H7 (cell line): ENCODE results near the gene TSC22D3. TPM values are rescaled to one million over a fixed set of nuclear protein-coding genes. Genes with fewer than 3 reads are reported as not detected.
"Not testable (repeated sequence)": the region's sequence is repeated elsewhere in the genome, so short reads cannot be mapped to it uniquely, and the experiment has no call there.

Experiments
- DNase-seq: peaks from one replicate; pipeline ENCODE4 v3.0.0; 2012
- H3K27me3 ChIP-seq: 2 replicates; pipeline ENCODE4 v1.6.0; 2011; ENCODE audit warnings: mild to moderate bottlenecking, low read length; ENCODE audit not compliant: control insufficient read depth, insufficient read depth
- H3K36me3 ChIP-seq: replicated peaks from 2 replicates; pipeline ENCODE4 v1.5.1; 2011; ENCODE audit warnings: low read length; ENCODE audit not compliant: control insufficient read depth, insufficient read depth
- H3K4me3 ChIP-seq: 2 replicates; pipeline ENCODE4 v1.5.1; 2011; ENCODE audit warnings: low read depth, mild to moderate bottlenecking, control low read depth, low read length, moderate library complexity; ENCODE audit not compliant: insufficient read depth
- total RNA-seq: library from RNA; depleted of rRNA; stranded (reverse); fragments of >200 nt; shearing (Covaris generic); gene quantifications from 2 replicates; pipeline ENCODE4 v1.2.3, GENCODE V29; 2014

Gene TSC22D3
- total RNA-seq, 1 experiment from 2014 or later, result 55.0 TPM

DNA sequence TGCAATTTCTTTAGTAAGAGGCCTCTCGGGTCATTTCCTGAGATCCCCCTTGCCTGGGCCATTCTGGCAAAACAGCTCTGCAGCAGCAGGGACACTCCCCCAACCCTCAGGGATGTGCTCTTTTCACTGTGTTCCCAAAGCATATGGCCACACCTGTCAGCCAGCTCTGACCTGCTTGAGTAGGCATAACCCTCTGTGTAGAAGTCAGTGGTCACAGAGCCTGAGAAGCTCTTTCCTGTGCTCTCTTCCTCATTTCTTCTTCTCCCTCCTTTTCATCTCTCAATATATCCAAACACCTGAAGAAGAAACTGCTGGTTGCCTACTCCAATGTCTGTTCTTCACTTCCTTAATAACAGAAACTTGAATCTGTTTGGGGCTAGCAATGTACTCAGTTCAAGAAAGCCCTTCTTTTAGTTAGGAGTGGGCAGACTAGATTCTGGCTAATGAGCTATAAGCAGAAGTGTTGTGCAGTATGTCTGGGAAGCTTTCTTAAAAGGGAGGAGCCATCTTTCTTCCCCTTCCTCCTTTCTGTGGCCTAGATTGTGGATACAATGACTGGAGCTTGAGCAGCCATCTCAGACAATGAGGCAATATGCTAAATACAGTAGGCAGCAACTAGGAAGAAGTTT, 74.0 kb downstream of the TSC22D3 start:
- no peak overlapping the region for H3K4me3 ChIP-seq
- H3K36me3 ChIP-seq, result no peaks in the 10 kb centered on the region
- no peaks in the 10 kb centered on the region for H3K27me3 ChIP-seq
- no peak for DNase-seq

DNA sequence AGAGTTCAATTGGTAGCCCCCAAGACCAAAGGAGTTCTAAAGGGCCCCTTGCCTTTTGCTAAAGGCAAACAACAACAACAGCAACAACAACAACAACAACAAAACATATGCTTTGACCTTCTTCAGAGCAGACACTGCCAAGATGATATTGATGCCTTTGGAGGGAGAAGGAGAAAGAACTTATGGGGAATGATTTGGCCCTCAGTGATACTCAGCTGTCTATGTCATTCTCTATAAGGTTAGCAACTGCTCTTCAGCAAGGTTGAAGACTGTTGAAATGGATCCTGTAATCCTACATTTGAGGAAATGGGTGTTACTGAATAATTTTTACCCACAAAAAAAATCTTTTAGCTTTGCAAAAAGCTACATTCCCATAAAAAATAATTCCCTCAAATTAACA, 74.8 kb downstream of the TSC22D3 start:
- DNase-seq, result no peak
- H3K4me3 ChIP-seq, result no peak overlapping the region
- no peaks in the 10 kb centered on the region for H3K36me3 ChIP-seq
- H3K27me3 ChIP-seq, result no peaks in the 10 kb centered on the region

DNA sequence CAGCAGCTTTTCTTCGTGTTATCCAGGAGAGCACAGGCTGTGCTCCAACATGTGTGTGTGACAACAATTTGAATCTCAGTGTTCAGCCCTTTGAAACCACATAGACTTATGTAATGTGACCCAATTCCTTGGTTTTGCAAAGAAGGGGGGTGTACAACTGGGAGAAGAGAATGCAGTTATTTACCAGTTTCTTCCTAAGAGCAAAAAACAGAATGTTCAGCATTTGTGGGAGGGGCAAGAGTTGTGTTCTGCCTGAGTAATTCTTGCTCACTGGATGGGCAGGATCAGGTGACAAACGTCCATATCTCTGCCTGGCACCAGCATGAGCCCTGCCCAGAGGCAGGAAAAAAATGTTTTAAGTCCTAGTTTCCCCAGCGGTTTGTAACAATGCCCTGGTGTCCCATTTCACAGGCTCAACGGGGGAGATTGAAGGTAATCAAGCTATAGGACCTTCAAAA, 75.2 kb downstream of the TSC22D3 start:
- no peak for DNase-seq
- Histone ChIP-seq H3K36me3 (no peaks in the 10 kb centered on the region), H3K4me3 (no peak overlapping the region), H3K27me3 (no peaks in the 10 kb centered on the region)

DNA sequence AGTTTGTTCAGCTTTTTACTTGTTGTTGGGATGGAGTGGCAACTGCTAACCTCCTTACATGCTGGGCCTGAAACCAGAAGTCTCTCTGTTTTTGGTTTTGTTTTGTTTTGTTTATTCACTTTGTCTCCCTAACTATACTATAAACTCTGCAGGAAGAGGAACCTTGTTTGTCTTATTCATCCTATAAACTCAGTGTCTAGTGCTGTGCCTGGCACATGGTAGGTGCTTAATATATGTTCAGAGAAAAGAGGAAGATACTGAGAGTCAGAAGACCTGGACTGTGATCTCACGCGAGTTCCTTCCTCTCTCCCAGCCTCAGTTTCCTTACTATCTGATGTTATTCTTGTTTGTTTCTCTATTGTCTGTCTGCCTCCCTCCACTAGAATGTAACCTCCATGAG, 76.0 kb downstream of the TSC22D3 start:
- no peaks in the 10 kb centered on the region for H3K27me3 ChIP-seq
- no peaks in the 10 kb centered on the region for H3K36me3 ChIP-seq
- H3K4me3 ChIP-seq, result no peak overlapping the region
- DNase-seq, result no peak

DNA sequence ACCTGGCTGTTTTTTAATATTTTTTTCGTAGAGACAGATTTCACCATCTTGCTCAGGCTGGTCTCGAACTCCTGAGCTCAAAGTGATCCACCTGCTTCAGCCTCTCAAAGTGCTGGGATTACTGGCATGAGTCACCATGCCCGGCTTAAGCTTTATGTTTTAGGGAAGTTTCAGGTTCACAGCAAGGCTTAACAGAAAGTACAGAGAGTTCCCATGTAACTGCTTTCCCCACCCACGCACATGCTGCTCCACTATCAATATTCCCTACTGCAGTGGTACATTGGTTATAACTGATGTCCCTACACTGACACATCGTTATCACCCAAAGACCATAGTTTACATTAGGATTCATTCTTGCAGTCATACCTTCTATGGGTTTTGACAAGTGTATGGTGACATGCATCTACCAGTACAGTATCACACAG, 84.6 kb downstream of the TSC22D3 start:
- Histone ChIP-seq H3K27me3 (no peaks in the 10 kb centered on the region), H3K4me3 (no peak overlapping the region), H3K36me3 (no peaks in the 10 kb centered on the region)
- no peak for DNase-seq

DNA sequence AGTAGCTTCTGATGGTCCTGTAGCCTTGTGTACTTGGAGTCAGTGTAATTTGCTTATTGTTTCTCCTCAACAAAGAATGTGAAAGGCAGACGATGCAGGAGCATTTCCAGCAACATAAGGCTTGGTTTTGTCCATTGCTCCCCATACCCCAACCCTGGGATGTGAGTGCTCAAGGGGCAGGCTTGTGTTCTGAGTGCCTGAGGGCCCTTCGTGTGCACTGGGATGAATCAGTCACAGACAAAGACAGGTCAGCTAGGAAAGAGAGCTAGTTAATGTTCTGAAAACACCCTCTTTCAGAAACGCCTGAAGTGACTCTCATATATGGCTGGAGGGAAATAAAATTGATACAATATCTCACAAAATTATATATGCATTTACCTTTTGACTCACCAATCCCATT, 88.1 kb downstream of the TSC22D3 start:
- DNase-seq, result no peak
- Histone ChIP-seq H3K27me3 (no peaks in the 10 kb centered on the region), H3K4me3 (no peak overlapping the region), H3K36me3 (no peaks in the 10 kb centered on the region)

DNA sequence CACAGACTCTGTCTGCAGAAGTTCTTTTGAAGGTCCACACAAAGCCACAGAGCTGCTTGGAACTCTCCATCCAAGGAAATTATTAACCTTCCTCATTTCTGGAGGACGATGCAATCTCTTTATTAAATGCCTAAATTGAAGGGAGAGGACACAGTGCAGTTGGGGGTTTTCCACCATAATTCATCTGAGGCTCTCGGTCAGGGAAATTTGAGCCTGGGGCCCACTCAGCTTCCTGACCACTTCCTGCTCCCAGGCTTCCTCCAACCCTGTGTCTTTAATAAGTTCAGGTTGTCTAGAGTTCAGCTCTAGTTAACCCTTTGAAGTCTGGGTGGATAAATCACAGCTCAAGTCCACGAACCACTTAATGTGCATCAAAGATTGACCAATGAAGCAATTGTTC, 88.8 kb downstream of the TSC22D3 start:
- DNase-seq, result no peak
- no peaks in the 10 kb centered on the region for H3K27me3 ChIP-seq
- H3K36me3 ChIP-seq, result no peaks in the 10 kb centered on the region
- H3K4me3 ChIP-seq, result no peak overlapping the region

DNA sequence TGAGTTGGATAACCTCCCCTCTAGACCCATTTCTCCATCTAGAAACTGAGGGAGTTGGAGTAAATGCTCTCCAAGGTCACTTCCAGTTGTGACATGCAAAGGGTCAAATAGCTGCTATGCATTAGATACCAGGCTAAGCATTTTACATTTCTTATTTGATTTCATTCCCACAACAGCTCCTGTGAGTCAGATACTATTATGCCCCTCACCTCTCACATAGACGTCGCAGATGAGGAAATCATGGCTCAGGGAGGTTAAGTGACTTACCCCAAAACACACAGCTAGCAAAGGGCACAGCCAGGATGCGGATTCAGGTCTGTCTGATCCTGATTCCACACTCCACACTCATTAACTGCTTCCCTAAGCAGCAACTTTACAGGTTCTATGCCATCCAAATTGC, 89.6 kb downstream of the TSC22D3 start:
- DNase-seq, result no peak
- Histone ChIP-seq H3K27me3 (no peaks in the 10 kb centered on the region), H3K36me3 (no peaks in the 10 kb centered on the region), H3K4me3 (no peak overlapping the region)

DNA sequence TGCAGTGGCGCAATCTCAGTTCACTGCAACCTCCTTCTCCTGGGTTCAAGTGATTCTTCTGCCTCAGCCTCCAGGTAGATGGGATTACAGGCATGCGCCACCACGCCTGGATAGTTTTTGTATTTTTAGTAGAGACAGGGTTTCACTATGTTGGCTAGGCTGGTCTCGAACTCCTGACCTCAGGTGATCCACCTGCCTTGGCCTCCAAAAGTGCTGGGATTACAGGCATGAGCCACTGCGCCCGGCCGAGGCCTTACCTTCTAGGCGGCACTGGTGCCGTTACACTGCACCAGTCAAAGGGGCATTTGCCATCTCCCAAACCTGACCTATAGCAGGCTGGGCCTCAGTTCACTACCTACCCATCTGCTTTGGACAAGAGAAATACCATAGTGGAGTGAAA, 90.0 kb downstream of the TSC22D3 start:
- not testable (repeated sequence) for H3K4me3 ChIP-seq, DNase-seq, H3K27me3 ChIP-seq, H3K36me3 ChIP-seq

DNA sequence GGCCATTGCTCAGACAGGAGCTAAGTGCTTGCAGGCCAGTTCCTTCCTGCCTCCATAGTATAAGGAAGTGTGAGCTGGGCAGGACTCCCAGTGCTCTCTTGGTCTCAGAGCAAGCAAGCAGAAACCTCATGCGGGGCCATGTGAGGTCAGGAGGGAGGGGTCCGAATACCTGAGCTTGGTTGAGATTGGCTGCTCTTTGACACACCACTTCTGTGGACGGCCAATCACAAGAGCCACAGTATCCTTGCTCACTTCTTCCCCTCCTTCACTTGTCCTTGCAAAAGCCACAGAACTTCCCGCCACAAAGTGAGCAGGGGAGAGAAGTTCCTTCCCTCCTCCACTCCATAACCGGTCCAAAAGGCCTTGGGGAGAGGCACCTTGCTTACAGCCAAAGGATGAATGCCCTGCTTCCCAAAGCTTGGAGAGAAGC, 90.6 kb downstream of the TSC22D3 start:
- H3K36me3 ChIP-seq, result no peaks in the 10 kb centered on the region
- peak; percentile 63 for DNase-seq
- H3K4me3 ChIP-seq, result no peak overlapping the region
- H3K27me3 ChIP-seq, result no peaks in the 10 kb centered on the region

DNA sequence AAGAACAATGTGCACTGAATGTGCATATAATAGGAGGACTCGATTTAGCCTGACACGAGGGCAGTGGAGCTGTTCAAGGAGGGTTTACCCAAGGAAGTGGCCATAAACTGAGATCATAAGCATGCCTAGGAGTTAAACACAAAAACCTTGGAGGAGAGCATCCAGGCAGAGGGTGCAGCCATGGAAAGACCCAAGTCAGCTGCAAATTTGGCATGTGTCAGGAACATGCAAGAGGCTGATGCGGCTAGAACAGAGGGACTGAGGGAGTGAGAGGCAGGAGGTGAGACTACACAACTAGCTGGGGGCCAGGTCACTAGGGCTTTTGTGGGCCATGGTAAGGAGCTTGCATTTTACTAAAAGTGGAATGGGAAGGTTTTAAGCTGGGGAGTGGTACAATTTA, 91.7 kb downstream of the TSC22D3 start:
- no peaks in the 10 kb centered on the region; the same call in 1 of the 2 replicates for H3K27me3 ChIP-seq
- no peaks in the 10 kb centered on the region for H3K36me3 ChIP-seq
- no peak overlapping the region for H3K4me3 ChIP-seq
- no peak for DNase-seq

DNA sequence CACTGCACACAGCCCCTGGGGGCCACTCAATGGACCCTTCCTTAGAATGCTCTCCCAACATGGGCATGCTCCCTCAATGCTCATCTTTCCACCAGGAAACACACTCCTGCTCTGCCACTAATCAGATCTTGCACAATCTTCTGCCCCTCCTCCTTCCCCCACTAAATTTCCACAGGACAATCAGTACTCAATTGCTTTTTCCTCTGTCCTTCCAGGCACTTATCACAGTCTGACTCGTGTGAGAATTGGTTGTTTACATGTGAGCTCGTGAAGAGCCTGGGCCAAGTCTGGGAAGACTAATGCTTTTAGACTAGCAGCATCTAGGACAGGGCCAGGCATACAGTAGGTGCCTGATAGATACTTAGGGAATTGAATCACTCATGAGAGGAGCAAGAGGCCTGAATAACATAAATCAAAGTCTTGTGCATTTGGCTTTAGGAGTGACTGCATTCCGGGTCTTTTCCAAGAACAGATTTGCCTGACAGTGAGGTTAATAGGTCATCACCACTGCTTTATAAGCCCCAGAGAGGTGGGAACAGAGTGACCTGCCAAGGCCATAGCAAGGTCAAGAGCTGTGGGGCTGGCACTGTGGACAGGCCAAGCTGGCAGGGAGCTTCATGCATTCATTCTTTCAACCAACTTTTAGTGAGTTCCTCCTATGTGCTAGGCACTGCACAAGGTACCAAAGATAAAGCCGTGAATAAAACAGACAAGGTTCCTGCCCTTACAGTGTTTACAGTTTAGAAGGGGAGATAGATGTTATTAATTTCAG, 92.3 kb downstream of the TSC22D3 start:
- Histone ChIP-seq H3K27me3 (peaks cover 4% of the 10 kb centered on the region; the same call in 1 of the 2 replicates), H3K36me3 (no peaks in the 10 kb centered on the region), H3K4me3 (no peak overlapping the region)
- no peak for DNase-seq

DNA sequence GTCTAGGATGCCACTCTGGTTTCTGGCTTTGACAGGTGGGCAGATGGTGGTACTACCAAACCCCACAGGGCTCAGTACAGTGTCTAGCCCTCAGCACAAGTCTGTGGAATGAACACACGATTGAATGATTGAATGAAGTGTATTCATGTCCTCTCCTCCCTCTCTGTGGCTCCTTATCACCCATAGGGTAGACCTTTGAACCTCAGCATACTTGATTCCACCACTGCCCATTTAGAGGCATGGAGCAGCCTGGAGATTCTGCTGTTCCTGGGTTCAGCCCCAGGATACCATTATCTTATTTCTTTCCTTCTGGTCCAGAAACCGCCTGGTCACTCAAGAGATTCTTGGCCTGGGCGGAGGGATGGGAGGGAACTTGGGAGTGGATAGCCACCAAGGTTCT, 93.3 kb downstream of the TSC22D3 start:
- no peaks in the 10 kb centered on the region for H3K36me3 ChIP-seq
- H3K4me3 ChIP-seq, result no peak overlapping the region
- no peak for DNase-seq
- peaks cover 6% of the 10 kb centered on the region; the same call in 1 of the 2 replicates for H3K27me3 ChIP-seq

DNA sequence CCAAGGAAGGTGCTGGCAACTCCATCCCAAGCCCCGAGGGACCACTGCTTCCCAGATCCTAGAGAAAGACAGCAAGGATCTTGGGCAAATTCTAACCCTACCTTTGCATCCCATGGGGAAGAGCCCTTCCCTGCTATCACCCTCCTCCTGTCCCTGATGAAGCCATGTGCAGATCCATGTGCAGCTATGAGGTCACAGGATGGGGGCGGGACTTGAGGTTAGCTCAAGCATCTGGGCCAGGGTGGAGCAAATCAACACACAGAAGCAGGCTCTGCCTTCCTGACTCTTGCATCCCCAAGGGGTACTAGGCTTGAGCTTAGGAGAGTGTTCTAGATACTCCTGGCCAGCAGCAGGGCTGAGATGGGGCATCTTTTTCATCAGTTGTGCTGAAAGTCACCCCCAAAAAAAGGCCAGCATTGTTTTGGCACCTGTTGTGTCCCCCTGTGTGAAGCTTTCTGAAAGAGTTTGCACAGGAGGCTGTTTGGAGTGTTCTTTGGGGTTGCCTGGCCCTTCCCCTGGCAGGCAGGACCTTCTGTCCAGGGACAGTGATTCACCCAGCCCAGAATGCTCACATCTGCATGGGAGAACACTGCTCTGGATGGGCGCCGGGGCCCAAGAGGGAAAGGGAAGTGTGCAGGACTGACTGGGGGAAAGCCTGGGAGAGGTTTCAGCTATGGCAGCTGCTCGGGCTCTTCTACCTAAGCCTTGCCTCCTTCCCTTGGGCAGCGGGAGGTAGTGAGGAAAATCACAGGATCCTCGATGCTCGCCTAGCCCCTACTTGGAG, 96.4 kb downstream of the TSC22D3 start:
- Histone ChIP-seq H3K4me3 (no peak overlapping the region), H3K36me3 (no peaks in the 10 kb centered on the region), H3K27me3 (peaks cover 10% of the 10 kb centered on the region; the same call in 1 of the 2 replicates)
- DNase-seq, result no peak

DNA sequence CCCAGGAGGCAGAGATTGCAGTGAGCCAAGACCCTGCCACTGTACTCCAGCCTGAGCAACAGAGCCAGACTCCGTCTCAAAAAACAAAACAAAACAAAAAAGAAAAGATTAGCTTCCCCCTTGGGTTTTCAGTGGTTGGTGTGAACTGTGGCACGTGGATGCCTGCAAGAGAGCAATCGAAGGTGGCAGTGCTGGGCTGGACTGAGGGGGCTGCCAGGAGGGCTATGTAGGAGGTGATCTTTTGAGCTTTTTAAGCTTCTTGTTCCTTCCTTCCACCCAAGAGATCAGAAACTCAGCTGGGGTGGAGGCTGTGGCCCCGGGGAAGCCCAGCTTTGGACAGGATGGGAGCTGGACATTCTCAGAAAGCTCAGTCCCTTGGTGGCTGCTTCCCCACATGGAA, 97.7 kb downstream of the TSC22D3 start:
- H3K27me3 ChIP-seq, result peaks cover 10% of the 10 kb centered on the region; the same call in 1 of the 2 replicates
- H3K4me3 ChIP-seq, result no peak overlapping the region
- no peaks in the 10 kb centered on the region for H3K36me3 ChIP-seq
- DNase-seq, result no peak
